WTC11 (cell line): ENCODE measurements around the gene BRSK1. TPM values are rescaled to one million over a fixed set of nuclear protein-coding genes. Genes with fewer than 3 reads are reported as not detected.

ENCODE experiments used
- ATAC-seq: fragments of 200-7000 bp; cut with Tn5 transposase; 2 replicates; pipeline ENCODE4 v1.10.0; 2021; ENCODE audit warnings: mild to moderate bottlenecking, moderate library complexity
- CTCF ChIA-PET: fragments of 300-600 bp; sonication (Branson Sonifier 250); formaldehyde crosslinking; loops from one replicate; lab custom pipeline; 2021; ENCODE audit warnings: antibody characterized with exemption; lab: Charles Lee
- POLR2A ChIA-PET: fragments of 350-600 bp; sonication (Branson Sonifier 250); formaldehyde crosslinking; loops from one replicate; lab custom pipeline; 2021; ENCODE audit warnings: antibody characterized with exemption; lab: Charles Lee
- DNase-seq: peaks from one replicate; pipeline ENCODE4 v3.0.0; 2021; ENCODE audit warnings: low spot score
- H3K27ac Mint-ChIP-seq: 2 replicates; pipeline ENCODE4 v1.8.0; 2021; ENCODE audit warnings: mixed read lengths
- H3K27me3 Mint-ChIP-seq: 2 replicates; pipeline ENCODE4 v1.8.0; 2021; ENCODE audit warnings: low read depth, mild to moderate bottlenecking, moderate library complexity, mixed read lengths
- H3K36me3 Mint-ChIP-seq: 2 replicates; pipeline ENCODE4 v1.8.0; 2021; ENCODE audit warnings: mixed read lengths
- H3K4me1 Mint-ChIP-seq: 2 replicates; pipeline ENCODE4 v1.8.0; 2022; ENCODE audit warnings: mixed read lengths
- H3K4me3 Mint-ChIP-seq: 2 replicates; pipeline ENCODE4 v1.8.0; 2021; ENCODE audit warnings: mild to moderate bottlenecking, moderate library complexity, mixed read lengths
- H3K9me3 Mint-ChIP-seq: 2 replicates; pipeline ENCODE4 v1.8.0; 2021; ENCODE audit warnings: mixed read lengths
- ERG ChIP-seq: fragments of 250-450 bp; sonication (Bioruptor Pico); IDR thresholded peaks from 2 replicates; pipeline ENCODE4 v1.8.0; 2021; ENCODE audit warnings: mild to moderate bottlenecking
- FOXK1 ChIP-seq: sonication (generic); formaldehyde crosslinking; IDR thresholded peaks from 2 replicates; pipeline ENCODE4 v1.8.0; 2022; ENCODE audit warnings: mild to moderate bottlenecking, moderate library complexity, missing genetic modification reagents
- GABPB1 ChIP-seq: sonication (generic); formaldehyde crosslinking; IDR thresholded peaks from 2 replicates; pipeline ENCODE4 v1.8.1; 2023; ENCODE audit warnings: mild to moderate bottlenecking, missing genetic modification reagents
- NR2C2 ChIP-seq: sonication (generic); formaldehyde crosslinking; IDR thresholded peaks from 2 replicates; pipeline ENCODE4 v1.8.0; 2022; ENCODE audit warnings: mild to moderate bottlenecking, missing genetic modification reagents
- RORB ChIP-seq: fragments of 250-450 bp; sonication (Bioruptor Pico); IDR thresholded peaks from 2 replicates; pipeline ENCODE4 v1.9.0; 2021; ENCODE audit warnings: mild to moderate bottlenecking
- SMAD3 ChIP-seq: sonication (generic); formaldehyde crosslinking; IDR thresholded peaks from 2 replicates; pipeline ENCODE4 v1.8.0; 2022; ENCODE audit warnings: missing genetic modification reagents, mild to moderate bottlenecking, borderline replicate concordance
- ZBTB43 ChIP-seq: sonication (generic); formaldehyde crosslinking; IDR thresholded peaks from 2 replicates; pipeline ENCODE4 v1.8.1; 2023; ENCODE audit warnings: mild to moderate bottlenecking, missing genetic modification reagents
- ZNF232 ChIP-seq: sonication (generic); formaldehyde crosslinking; IDR thresholded peaks from 2 replicates; pipeline ENCODE4 v1.8.0; 2022; ENCODE audit warnings: mild to moderate bottlenecking, missing genetic modification reagents
- ZNF317 ChIP-seq: sonication (generic); formaldehyde crosslinking; IDR thresholded peaks from 2 replicates; pipeline ENCODE4 v1.8.1; 2023; ENCODE audit warnings: low read depth, mild to moderate bottlenecking, moderate library complexity, missing genetic modification reagents, borderline replicate concordance
- ZNF416 ChIP-seq: fragments of 250-450 bp; sonication (Bioruptor Pico); IDR thresholded peaks from 2 replicates; pipeline ENCODE4 v1.9.0; 2021; ENCODE audit warnings: mild to moderate bottlenecking, inconsistent platforms
- ZNF423 ChIP-seq: fragments of 250-450 bp; sonication (Bioruptor Pico); IDR thresholded peaks from 2 replicates; pipeline ENCODE4 v2.1.2; 2022; ENCODE audit warnings: mild to moderate bottlenecking, moderate library complexity
- total RNA-seq: library from RNA; stranded (reverse); gene quantifications from 3 replicates; pipeline ENCODE4 v1.2.3, GENCODE V29; 2021
- TF ChIP-seq, protein P1 (sequence below): sonication (generic); formaldehyde crosslinking; IDR thresholded peaks from 2 replicates; pipeline ENCODE4 v1.8.0; 2022; ENCODE audit warnings: missing genetic modification reagents
- TF ChIP-seq, protein P2 (sequence below): sonication (generic); formaldehyde crosslinking; IDR thresholded peaks from 2 replicates; pipeline ENCODE4 v1.8.0; 2022; ENCODE audit warnings: mild to moderate bottlenecking, missing genetic modification reagents
- TF ChIP-seq, protein P3 (sequence below): fragments of 250-450 bp; sonication (Bioruptor Pico); IDR thresholded peaks from 2 replicates; pipeline ENCODE4 v1.9.0; 2021; ENCODE audit warnings: mild to moderate bottlenecking

Gene BRSK1
- total RNA-seq, 1 experiment from 2014 or later = 52.4 TPM

DNA sequence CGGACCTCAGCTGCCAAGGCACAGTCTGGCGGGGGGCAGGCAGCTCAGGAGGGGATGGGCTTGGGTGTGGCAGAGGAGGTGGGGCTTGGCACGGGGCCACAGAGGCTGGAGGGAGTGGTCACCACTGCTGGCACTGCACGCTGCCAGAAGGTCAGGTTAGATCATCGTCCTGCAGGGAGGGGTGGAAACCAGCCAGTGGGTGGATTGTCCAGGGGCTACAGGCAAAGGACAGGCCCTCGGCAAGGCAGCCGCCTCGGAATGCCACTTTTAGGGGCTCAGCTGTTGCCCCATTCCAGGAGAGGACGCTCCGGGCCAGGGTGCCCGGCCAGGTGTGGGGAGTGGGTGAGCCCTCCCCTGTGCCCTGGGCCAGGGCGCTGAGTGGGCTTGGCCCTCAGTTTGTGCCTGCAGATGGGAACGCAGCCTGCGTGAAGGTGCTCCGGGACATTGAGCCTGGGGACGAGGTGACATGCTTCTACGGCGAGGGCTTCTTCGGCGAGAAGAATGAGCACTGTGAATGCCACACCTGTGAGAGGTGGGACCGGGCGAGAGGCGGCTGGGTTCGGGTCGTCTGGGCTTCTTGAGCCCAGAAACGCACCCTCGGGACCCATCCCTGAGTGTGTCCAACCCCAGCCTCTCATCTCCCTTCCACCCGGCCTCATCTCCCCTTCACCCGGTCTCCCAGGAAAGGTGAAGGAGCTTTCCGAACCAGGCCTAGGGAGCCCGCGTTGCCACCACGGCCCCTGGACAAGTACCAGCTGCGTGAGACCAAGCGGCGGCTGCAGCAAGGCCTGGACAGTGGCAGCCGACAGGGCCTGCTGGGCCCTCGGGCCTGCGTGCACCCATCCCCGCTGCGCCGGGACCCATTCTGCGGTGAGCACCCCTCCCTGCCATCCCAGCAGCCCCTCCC, 62.3 kb downstream of the BRSK1 start:
- no peak for DNase-seq
- H3K4me3 Mint-ChIP-seq = no peak overlapping the region
- POLR2A ChIA-PET = no interaction called here
- peak overlapping the region; percentile 24; the same call in 1 of the 2 replicates for H3K27ac Mint-ChIP-seq
- no peaks in the 10 kb centered on the region for H3K9me3 Mint-ChIP-seq
- CTCF ChIA-PET = interaction anchor here (0.6 to 1.7 kb wide), 3 partner anchors 19 to 72 kb away, joined by 3 to 6 read pairs (median 3); no protein-coding TSS in a partner anchor
- H3K4me1 Mint-ChIP-seq = peaks cover 47% of the 10 kb centered on the region
- H3K36me3 Mint-ChIP-seq = peaks cover 28% of the 10 kb centered on the region
- TF ChIP-seq, protein P1, sequence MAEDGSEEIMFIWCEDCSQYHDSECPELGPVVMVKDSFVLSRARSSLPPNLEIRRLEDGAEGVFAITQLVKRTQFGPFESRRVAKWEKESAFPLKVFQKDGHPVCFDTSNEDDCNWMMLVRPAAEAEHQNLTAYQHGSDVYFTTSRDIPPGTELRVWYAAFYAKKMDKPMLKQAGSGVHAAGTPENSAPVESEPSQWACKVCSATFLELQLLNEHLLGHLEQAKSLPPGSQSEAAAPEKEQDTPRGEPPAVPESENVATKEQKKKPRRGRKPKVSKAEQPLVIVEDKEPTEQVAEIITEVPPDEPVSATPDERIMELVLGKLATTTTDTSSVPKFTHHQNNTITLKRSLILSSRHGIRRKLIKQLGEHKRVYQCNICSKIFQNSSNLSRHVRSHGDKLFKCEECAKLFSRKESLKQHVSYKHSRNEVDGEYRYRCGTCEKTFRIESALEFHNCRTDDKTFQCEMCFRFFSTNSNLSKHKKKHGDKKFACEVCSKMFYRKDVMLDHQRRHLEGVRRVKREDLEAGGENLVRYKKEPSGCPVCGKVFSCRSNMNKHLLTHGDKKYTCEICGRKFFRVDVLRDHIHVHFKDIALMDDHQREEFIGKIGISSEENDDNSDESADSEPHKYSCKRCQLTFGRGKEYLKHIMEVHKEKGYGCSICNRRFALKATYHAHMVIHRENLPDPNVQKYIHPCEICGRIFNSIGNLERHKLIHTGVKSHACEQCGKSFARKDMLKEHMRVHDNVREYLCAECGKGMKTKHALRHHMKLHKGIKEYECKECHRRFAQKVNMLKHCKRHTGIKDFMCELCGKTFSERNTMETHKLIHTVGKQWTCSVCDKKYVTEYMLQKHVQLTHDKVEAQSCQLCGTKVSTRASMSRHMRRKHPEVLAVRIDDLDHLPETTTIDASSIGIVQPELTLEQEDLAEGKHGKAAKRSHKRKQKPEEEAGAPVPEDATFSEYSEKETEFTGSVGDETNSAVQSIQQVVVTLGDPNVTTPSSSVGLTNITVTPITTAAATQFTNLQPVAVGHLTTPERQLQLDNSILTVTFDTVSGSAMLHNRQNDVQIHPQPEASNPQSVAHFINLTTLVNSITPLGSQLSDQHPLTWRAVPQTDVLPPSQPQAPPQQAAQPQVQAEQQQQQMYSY = no peak
- TF ChIP-seq FOXK1 (CRISPR knock-in tag) (no peak), ERG (no peak), ZNF317 (CRISPR knock-in tag) (no peak), SMAD3 (no peak), RORB (CRISPR knock-in tag) (no peak)
- no peak for ATAC-seq
- peaks cover 8% of the 10 kb centered on the region for H3K27me3 Mint-ChIP-seq

DNA sequence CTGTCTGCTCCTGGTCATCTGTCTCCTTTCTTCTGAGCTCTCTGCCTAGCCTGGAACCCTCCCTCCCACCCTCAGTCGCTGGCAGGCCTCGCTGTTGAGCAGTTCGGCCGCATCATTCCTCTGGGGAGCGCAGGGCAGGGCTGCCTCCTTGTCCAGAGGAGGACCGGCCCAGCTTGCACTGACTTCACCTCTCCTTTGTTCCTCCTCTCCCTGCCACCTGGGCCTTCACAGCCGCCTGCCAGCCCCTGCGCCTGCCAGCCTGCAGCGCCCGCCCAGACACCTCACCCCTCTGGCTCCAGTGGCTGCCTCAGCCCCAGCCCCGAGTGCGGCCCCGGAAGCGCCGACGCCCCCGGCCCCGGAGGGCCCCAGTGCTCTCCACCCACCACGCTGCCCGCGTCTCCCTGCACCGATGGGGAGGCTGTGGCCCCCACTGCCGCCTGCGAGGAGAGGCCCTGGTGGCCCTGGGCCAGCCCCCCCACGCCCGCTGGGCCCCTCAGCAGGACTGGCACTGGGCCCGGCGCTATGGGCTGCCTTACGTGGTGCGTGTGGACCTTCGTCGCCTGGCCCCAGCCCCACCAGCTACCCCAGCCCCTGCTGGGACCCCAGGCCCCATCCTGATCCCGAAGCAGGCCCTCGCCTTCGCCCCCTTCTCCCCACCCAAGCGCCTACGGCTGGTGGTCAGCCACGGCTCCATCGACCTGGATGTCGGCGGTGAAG, 63.1 kb downstream of the BRSK1 start:
- Mint-ChIP-seq H3K9me3 (no peaks in the 10 kb centered on the region), H3K4me3 (no peak overlapping the region), H3K36me3 (peaks cover 22% of the 10 kb centered on the region), H3K4me1 (peaks cover 47% of the 10 kb centered on the region), H3K27ac (no peak overlapping the region), H3K27me3 (peaks cover 16% of the 10 kb centered on the region)
- no peak for ATAC-seq
- POLR2A ChIA-PET = no interaction called here
- no peak for DNase-seq
- CTCF ChIA-PET = interaction anchor here (1.0 to 3.4 kb wide), 3 partner anchors 8 to 71 kb away, joined by 3 to 30 read pairs (median 6); partner anchors contain the start of gene KMT5C
- TF ChIP-seq, protein P2, sequence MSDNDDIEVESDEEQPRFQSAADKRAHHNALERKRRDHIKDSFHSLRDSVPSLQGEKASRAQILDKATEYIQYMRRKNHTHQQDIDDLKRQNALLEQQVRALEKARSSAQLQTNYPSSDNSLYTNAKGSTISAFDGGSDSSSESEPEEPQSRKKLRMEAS (CRISPR knock-in tag) = no peak
- no peak for TF ChIP-seq ZNF232 (CRISPR knock-in tag)
- TF ChIP-seq ZNF423 (CRISPR knock-in tag) = no peak
- no peak for TF ChIP-seq ZBTB43 (CRISPR knock-in tag)
- TF ChIP-seq, protein P3, sequence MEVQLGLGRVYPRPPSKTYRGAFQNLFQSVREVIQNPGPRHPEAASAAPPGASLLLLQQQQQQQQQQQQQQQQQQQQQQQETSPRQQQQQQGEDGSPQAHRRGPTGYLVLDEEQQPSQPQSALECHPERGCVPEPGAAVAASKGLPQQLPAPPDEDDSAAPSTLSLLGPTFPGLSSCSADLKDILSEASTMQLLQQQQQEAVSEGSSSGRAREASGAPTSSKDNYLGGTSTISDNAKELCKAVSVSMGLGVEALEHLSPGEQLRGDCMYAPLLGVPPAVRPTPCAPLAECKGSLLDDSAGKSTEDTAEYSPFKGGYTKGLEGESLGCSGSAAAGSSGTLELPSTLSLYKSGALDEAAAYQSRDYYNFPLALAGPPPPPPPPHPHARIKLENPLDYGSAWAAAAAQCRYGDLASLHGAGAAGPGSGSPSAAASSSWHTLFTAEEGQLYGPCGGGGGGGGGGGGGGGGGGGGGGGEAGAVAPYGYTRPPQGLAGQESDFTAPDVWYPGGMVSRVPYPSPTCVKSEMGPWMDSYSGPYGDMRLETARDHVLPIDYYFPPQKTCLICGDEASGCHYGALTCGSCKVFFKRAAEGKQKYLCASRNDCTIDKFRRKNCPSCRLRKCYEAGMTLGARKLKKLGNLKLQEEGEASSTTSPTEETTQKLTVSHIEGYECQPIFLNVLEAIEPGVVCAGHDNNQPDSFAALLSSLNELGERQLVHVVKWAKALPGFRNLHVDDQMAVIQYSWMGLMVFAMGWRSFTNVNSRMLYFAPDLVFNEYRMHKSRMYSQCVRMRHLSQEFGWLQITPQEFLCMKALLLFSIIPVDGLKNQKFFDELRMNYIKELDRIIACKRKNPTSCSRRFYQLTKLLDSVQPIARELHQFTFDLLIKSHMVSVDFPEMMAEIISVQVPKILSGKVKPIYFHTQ (CRISPR knock-in tag) = no peak
- TF ChIP-seq ZNF416 = no peak
- TF ChIP-seq GABPB1 = no peak
- TF ChIP-seq NR2C2 (CRISPR knock-in tag) = no peak
